GM12878 (cell line): ENCODE measurements around the gene FFAR2. TPM values are rescaled to one million over a fixed set of nuclear protein-coding genes. Genes with fewer than 3 reads are reported as not detected.
"Not testable (repeated sequence)": the region's sequence is repeated elsewhere in the genome, so short reads cannot be mapped to it uniquely, and the experiment has no call there.

Experiments used
- ATAC-seq: fragments of 200-7000 bp; cut with Tn5 transposase; 3 replicates; pipeline ENCODE4 v1.9.1; 2020; ENCODE audit warnings: mild to moderate bottlenecking, moderate library complexity
- BruUV-seq: library from RNA; stranded (reverse); fragments of 400-500 nt; replicated peaks from 2 replicates; lab custom pipeline; 2021; lab: Mats Ljungman, UMichigan
- CTCF ChIA-PET: fragments of 300-600 bp; sonication (Branson Sonifier 250); formaldehyde crosslinking; extraction: SDS; loops from one replicate; lab custom pipeline; 2021; ENCODE audit warnings: inconsistent platforms; lab: Yijun Ruan, JAX
- POLR2A ChIA-PET: fragments of 350-600 bp; formaldehyde crosslinking; extraction: SDS; loops from one replicate; lab custom pipeline; 2021; ENCODE audit warnings: inconsistent platforms; lab: Charles Lee
- RAD21 ChIA-PET: fragments of 300-600 bp; sonication (Branson Sonifier 250); formaldehyde crosslinking; loops from one replicate; lab custom pipeline; 2023; ENCODE audit warnings: antibody characterized with exemption; ENCODE audit not compliant: unreplicated experiment; lab: Charles Lee
- SMC1A ChIA-PET: fragments of 300-600 bp; sonication (Branson Sonifier 250); formaldehyde crosslinking; loops from one replicate; lab custom pipeline; 2023; ENCODE audit not compliant: unreplicated experiment, uncharacterized antibody; lab: Charles Lee
- DNase-seq: peaks from one replicate; pipeline ENCODE4 v3.0.0-alpha.2; 2011; ENCODE audit warnings: low read depth, low spot score
- FAIRE-seq: peaks from 3 replicates; lab custom pipeline; 2011; peaks lifted over from hg19 to GRCh38; lab: Jason Lieb, UNC
- H2AFZ ChIP-seq: 2 replicates; pipeline ENCODE4 v1.6.0; 2011; ENCODE audit warnings: low read depth, low read length, control low read depth; ENCODE audit not compliant: control insufficient read depth
- H3K27ac ChIP-seq: 2 replicates; pipeline ENCODE4 v1.5.1; 2011; ENCODE audit warnings: control low read depth; ENCODE audit not compliant: control insufficient read depth, insufficient read depth
- H3K27me3 ChIP-seq, 2 experiments: replicated peaks in 1 of 2; 2 replicates each; pipeline versions ENCODE4 v1.6.0 to v1.6.1; 2011; ENCODE audit warnings: low read length in 1 of 2; ENCODE audit not compliant: control insufficient read depth in 2 of 2, insufficient read depth in 2 of 2
- H3K36me3 ChIP-seq, 2 experiments: 2 replicates each; pipeline ENCODE4 v1.5.1; 2011; ENCODE audit warnings: low read length in 1 of 2; ENCODE audit not compliant: control insufficient read depth in 2 of 2, insufficient read depth in 2 of 2
- H3K4me1 ChIP-seq: 2 replicates; pipeline ENCODE4 v1.6.1; 2011; ENCODE audit warnings: mild to moderate bottlenecking, low read length, moderate library complexity, mixed read lengths; ENCODE audit not compliant: control insufficient read depth, insufficient read depth
- H3K4me2 ChIP-seq: 2 replicates; pipeline ENCODE4 v1.6.0; 2011; ENCODE audit warnings: control low read depth; ENCODE audit not compliant: control insufficient read depth, insufficient read depth
- H3K4me3 ChIP-seq: fragments of 200-600 bp; sonication (generic); 2 replicates; pipeline ENCODE4 v1.5.1; 2016
- H3K79me2 ChIP-seq: 2 replicates; pipeline ENCODE4 v1.6.0; 2011; ENCODE audit warnings: low read length; ENCODE audit not compliant: control insufficient read depth, insufficient read depth
- H3K9ac ChIP-seq: 2 replicates; pipeline ENCODE4 v1.8.0; 2011; ENCODE audit warnings: low read length, control low read depth, mixed read lengths; ENCODE audit not compliant: control insufficient read depth, insufficient read depth
- H3K9me3 ChIP-seq: replicated peaks from 3 replicates; pipeline ENCODE4 v1.5.1; 2011; ENCODE audit warnings: mild to moderate bottlenecking, low read length; ENCODE audit not compliant: control insufficient read depth, insufficient read depth
- H4K20me1 ChIP-seq: 2 replicates; pipeline ENCODE4 v1.6.0; 2011; ENCODE audit not compliant: control insufficient read depth, insufficient read depth
- MEF2A ChIP-seq: IDR thresholded peaks from 2 replicates; pipeline ENCODE4 v1.6.1; 2011; ENCODE audit warnings: low read depth, mild to moderate bottlenecking, low read length, moderate library complexity; ENCODE audit not compliant: insufficient read depth
- NBN ChIP-seq: fragments of 450-650 bp; IDR thresholded peaks from 2 replicates; pipeline ENCODE4 v1.6.1; 2016
- NFYB ChIP-seq: IDR thresholded peaks from 2 replicates; pipeline ENCODE4 v1.6.1; 2011; ENCODE audit warnings: low read depth, mild to moderate bottlenecking, low read length, improper control_type of control experiment, moderate library complexity; ENCODE audit not compliant: insufficient read depth
- POU2F2 ChIP-seq: IDR thresholded peaks from 3 replicates; pipeline ENCODE4 v1.6.1; 2011; ENCODE audit warnings: low read depth, mild to moderate bottlenecking, low read length, borderline replicate concordance
- SIN3A ChIP-seq: IDR thresholded peaks from 2 replicates; pipeline ENCODE4 v1.6.1; 2012; ENCODE audit warnings: low read depth, low read length, improper control_type of control experiment
- WGBS: methylation state at CpG from one replicate; pipeline ENCODE4 v1.1.6; 2016; ENCODE audit warnings: low lambda C conversion rate; ENCODE audit not compliant: insufficient replicate concordance, insufficient coverage; ENCODE audit errors: missing lambda C conversion rate; 5-methylcytosine and 5-hydroxymethylcytosine counted together
- in situ Hi-C: fragments of 300-500 bp; cut with MboI; formaldehyde crosslinking; loops from 9 replicates; pipeline ENCODE4 v1.14.3; 2018; ENCODE audit warnings: mixed read lengths
- intact Hi-C: fragments of 100-400 bp; cut with micrococcal nuclease; formaldehyde crosslinking; loops from one replicate; pipeline ENCODE4 v1.14.2; 2022; ENCODE audit not compliant: unreplicated experiment
- polyA plus RNA-seq, 11 experiments: library from polyadenylated mRNA; depleted of rRNA in 4 of 11; unstranded in 6 of 11; stranded (reverse) in 5 of 11; fragments of >200 nt; fragmentation: Nextera tagmentation in 4 of 11; fragmentation: Illumina TruSeq in 1 of 11; extraction: Ambion mirVana in 4 of 11; extraction: Trizol in 1 of 11; gene quantifications; 1 replicate in 1 of 11; 2 replicates in 10 of 11; pipeline versions ENCODE4 v1.2.1 to v1.2.3, GENCODE V29; 2011 to 2016; ENCODE audit warnings: inconsistent platforms in 2 of 11, missing spikeins in 2 of 11, low read depth in 1 of 11
- total RNA-seq, 4 experiments: library from RNA; depleted of rRNA in 3 of 4; stranded (reverse); fragments of >200 nt in 3 of 4; fragmentation: Illumina TruSeq in 1 of 4; extraction: Trizol in 1 of 4; gene quantifications; 2 replicates each; pipeline versions ENCODE4 v1.2.1 to v1.2.3, GENCODE V29; 2013 to 2021
- TF ChIP-seq, protein P1 (sequence below): fragments of 450-650 bp; IDR thresholded peaks from 2 replicates; pipeline ENCODE4 v1.6.1; 2016; ENCODE audit warnings: mild to moderate bottlenecking

The FFAR2 gene
- total and polyA plus RNA-seq, 10 of the 15 experiments (the other 5 are each of a cell fraction or from before 2014, with no cell fraction given): 0.05 to 4.0 (median 2.1) TPM

DNA sequence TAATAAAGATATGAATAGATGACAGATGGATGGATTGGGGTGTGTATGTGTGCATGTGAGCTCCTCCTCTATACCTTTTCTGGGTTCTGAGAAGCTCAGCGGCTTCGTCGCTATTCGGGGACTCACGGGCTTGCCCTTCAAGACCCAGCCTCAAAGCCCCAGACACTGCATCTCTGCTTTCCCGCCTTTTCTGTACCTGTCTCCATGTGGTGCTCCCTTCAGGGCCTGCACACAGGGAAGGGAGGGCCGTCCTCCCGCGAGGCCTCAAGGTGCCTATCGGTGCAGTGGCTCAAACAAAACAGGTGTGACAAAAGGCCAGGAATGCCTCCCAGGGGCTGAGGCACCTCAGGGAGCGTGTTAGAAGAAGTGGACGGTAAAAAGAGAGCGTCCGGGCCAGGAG, 26.0 kb downstream of the FFAR2 start:
- DNase-seq: no peak
- SMC1A ChIA-PET: interaction anchor here (0.7 to 2.3 kb wide), 6 partner anchors 13 to 205 kb away, joined by 3 to 14 read pairs (median 4); no protein-coding TSS in a partner anchor
- H4K20me1 ChIP-seq: no peaks in the 10 kb centered on the region
- CTCF ChIA-PET: interaction anchor here (0.7 to 7.2 kb wide), 7 partner anchors 10 to 700 kb away, joined by 3 to 168 read pairs (median 3); no protein-coding TSS in a partner anchor
- TF ChIP-seq POU2F2: no peak
- TF ChIP-seq SIN3A: no peak
- no peak for TF ChIP-seq NFYB
- no peak for TF ChIP-seq NBN
- no peak for TF ChIP-seq MEF2A
- TF ChIP-seq, protein P1, sequence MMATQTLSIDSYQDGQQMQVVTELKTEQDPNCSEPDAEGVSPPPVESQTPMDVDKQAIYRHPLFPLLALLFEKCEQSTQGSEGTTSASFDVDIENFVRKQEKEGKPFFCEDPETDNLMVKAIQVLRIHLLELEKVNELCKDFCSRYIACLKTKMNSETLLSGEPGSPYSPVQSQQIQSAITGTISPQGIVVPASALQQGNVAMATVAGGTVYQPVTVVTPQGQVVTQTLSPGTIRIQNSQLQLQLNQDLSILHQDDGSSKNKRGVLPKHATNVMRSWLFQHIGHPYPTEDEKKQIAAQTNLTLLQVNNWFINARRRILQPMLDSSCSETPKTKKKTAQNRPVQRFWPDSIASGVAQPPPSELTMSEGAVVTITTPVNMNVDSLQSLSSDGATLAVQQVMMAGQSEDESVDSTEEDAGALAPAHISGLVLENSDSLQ: no peak
- intact Hi-C loops: no loop called here
- POLR2A ChIA-PET: interaction anchor here (0.8 to 1.1 kb wide), 2 partner anchors 17 to 121 kb away, joined by 3 read pairs; no protein-coding TSS in a partner anchor
- no peaks in the 10 kb centered on the region for H3K9me3 ChIP-seq
- RAD21 ChIA-PET: interaction anchor here (0.6 to 2.9 kb wide), 4 partner anchors 18 to 202 kb away, joined by 3 to 10 read pairs (median 4); no protein-coding TSS in a partner anchor
- no peak overlapping the region for H3K27ac ChIP-seq
- H2AFZ ChIP-seq: no peak overlapping the region
- H3K79me2 ChIP-seq: no peaks in the 10 kb centered on the region
- H3K27me3 ChIP-seq: no peaks in the 10 kb centered on the region
- 78% methylated on average over 14 of the region's 14 CpGs for WGBS
- BruUV-seq: no TSS peak
- no peak for FAIRE-seq
- no peaks in the 10 kb centered on the region; the same call in 1 of the 2 replicates for H3K4me1 ChIP-seq
- no peak overlapping the region for H3K9ac ChIP-seq
- H3K36me3 ChIP-seq: no peaks in the 10 kb centered on the region
- no peak overlapping the region for H3K4me3 ChIP-seq
- ATAC-seq: no peak
- H3K4me2 ChIP-seq: no peak overlapping the region
- in situ Hi-C loops: no loop called here

GRCh38 chr19:35474594-35474993, 26.5 kb downstream of the FFAR2 start:
- SMC1A ChIA-PET: interaction anchor here (0.8 to 2.3 kb wide), 3 partner anchors 21 to 124 kb away, joined by 3 to 14 read pairs (median 5); no protein-coding TSS in a partner anchor
- H3K79me2 ChIP-seq, intact Hi-C loops, in situ Hi-C loops, H3K9me3 ChIP-seq, H3K36me3 ChIP-seq, H3K27ac ChIP-seq, H3K4me2 ChIP-seq, H3K27me3 ChIP-seq, H4K20me1 ChIP-seq, FAIRE-seq, H2AFZ ChIP-seq, H3K4me3 ChIP-seq, H3K4me1 ChIP-seq, DNase-seq, ATAC-seq, H3K9ac ChIP-seq, BruUV-seq: not testable (repeated sequence)
- WGBS: 77% methylated on average over 7 of the region's 7 CpGs
- CTCF ChIA-PET: interaction anchor here (7.2 kb wide), 1 partner anchor 21 kb away, joined by 56 read pairs; no protein-coding TSS in a partner anchor
- POLR2A ChIA-PET: interaction anchor here (0.6 kb wide), 1 partner anchor 123 kb away, joined by 6 read pairs; no protein-coding TSS in a partner anchor
- RAD21 ChIA-PET: interaction anchor here (2.9 kb wide), 1 partner anchor 21 kb away, joined by 10 read pairs; no protein-coding TSS in a partner anchor
